GM12873 (cell line): ENCODE data around the gene BMPR1A.

Experiments
- TF ChIP-seq, protein P1 (sequence below): IDR thresholded peaks from 2 replicates; pipeline ENCODE4 v1.5.1; 2012; ENCODE audit warnings: low read depth, mild to moderate bottlenecking, moderate library complexity, low read length, control low read depth; ENCODE audit not compliant: insufficient read depth; ENCODE audit errors: missing control alignments

Gene BMPR1A

DNA sequence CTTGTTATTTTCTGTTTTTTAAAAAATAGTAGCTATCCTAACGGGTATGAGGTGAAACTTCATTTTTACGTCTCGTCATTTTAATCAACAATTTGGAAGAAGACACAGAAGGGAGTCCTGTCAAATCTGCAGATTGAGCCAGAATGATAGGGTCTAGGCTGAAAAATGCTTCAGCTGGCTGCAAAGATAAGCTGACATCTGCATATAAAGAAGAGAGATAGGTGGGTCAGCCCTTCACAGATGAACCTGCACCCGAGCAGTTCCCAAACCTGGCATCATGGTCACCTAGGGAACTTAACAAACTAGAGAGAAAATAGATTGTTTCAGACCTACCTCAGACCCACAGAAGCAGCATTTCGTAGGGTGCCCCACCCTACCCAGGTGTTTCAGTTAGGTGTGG lies 35.2 kb upstream of the BMPR1A start:
- TF ChIP-seq, protein P1, sequence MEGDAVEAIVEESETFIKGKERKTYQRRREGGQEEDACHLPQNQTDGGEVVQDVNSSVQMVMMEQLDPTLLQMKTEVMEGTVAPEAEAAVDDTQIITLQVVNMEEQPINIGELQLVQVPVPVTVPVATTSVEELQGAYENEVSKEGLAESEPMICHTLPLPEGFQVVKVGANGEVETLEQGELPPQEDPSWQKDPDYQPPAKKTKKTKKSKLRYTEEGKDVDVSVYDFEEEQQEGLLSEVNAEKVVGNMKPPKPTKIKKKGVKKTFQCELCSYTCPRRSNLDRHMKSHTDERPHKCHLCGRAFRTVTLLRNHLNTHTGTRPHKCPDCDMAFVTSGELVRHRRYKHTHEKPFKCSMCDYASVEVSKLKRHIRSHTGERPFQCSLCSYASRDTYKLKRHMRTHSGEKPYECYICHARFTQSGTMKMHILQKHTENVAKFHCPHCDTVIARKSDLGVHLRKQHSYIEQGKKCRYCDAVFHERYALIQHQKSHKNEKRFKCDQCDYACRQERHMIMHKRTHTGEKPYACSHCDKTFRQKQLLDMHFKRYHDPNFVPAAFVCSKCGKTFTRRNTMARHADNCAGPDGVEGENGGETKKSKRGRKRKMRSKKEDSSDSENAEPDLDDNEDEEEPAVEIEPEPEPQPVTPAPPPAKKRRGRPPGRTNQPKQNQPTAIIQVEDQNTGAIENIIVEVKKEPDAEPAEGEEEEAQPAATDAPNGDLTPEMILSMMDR = no peak

DNA sequence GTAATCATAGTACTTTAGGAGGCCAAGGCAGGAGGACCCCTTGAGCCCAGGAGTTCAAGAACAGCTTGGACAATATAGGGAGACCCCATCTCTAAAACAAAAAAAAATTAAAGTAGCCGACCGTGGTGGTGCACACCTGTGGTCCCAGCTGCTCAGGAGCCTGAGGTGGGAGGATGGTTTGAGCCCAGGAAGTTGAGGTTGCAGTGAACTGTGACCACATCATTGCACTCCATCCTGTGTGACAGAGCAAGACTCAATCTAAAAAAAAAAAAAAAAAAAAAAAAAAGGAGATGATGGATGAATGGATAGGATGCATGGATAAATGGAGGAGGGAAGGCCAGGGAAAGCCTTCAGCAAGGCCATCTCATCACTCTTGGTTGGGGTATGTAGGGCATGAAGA lies 33.4 kb upstream of the BMPR1A start:
- TF ChIP-seq, protein P1 = no peak

DNA sequence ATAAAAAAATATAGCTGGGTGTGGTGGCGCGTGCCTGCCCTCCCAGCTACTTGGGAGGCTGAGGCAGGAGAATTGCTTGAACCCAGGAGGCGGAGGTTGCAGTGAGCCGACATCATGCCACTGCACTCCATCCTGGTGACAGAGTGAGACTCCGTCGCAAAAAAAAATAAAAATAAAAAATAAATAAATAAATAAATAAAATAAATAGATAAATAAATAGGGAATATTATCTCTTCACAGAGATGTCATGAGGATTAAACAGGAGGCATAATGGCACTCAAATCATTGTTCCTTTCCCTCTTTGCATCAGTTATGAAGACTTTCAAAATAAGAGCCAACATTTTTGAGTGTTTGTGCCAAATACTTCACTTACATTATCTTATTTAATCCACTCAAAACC lies 32.0 kb upstream of the BMPR1A start:
- TF ChIP-seq, protein P1 = no peak

DNA sequence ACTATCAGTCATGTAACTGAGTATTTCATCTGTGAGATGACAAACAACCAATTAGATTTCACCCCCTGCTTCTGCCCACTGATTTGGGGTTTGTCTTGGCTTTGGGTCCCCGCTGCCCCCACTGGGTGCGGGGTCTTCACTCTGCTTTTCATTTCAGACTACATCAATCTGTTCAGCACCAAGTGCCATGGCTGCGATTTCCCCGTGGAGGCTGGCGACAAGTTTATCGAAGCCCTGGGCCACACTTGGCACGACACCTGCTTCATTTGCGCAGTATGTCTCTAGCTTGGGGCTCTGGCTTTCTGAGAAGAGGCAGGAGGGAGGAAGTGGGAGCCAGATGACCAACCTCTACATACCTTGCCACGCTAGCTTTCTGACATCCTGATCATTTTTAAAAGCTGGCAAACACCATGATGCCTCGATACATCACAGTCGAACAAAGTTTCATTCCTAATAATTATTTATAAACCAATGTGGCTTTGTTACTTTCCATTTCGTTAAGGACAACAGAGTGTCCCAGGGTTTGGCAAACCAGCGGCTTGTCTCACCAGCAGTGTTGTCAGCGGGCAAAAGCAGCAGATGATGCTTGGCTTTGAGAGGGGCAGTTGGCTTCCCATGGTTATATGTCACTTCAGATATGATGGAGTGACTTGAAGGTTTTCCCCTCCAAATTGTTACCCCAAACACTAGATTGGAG lies 30.3 kb upstream of the BMPR1A start:
- TF ChIP-seq, protein P1 = no peak

DNA sequence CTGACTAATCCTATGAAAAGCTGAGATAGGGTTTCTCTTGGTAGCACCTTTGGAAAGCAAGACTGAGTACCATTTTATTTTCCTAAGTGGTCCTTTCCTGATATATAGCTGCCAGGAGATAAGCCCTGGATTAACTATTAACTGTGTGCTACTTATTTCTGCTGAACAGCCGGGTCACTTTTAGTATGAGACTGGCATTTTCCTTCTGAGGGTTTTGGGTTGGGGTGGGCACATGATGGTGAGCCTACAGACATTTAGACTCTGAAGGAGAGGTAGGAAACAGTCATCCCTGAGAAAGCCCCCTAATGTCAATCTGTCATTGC lies 29.8 kb upstream of the BMPR1A start:
- TF ChIP-seq, protein P1 = no peak

DNA sequence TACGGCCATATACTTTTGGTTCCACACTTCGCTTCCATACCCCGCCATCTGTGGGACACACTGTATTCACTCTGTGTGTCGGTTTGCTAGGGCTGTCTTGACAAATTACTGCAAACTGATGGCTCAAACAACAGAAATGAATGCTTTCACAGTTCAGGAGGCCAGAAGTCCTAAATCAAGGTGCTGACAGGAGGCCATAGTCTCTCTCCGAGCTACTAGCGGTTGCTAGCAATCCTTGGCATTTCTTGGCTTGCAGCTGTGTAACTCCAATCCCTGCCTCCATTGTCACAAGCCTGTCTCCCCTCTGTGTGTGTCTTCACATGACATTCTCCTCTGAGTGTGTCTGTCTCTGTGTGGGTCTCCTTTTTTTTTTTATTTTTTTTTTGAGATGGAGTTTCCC lies 28.9 kb upstream of the BMPR1A start:
- TF ChIP-seq, protein P1 = no peak

DNA sequence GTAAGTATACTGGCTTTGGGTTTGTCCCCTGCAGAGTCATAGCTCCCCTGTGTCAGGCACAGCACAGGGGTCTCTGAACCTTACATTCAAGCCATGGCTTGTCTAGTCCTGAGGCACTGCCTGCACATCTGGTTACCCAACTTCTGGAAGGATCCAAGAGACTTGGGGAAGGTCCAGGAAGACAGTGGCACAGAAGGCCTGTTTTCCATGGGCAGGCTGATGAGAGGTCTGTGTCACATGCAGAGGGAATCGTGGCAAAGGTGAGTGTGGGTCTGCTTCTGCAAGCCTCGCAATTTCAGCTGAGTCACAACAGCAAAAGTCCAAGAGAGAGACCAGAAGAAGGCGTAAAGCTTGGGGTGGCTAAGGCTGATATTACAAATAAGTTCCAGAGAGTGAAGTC lies 28.4 kb upstream of the BMPR1A start:
- TF ChIP-seq, protein P1 = no peak
